AG04450 (cell line): ENCODE data around the gene LMNTD2. TPM values are rescaled to one million over a fixed set of nuclear protein-coding genes. Genes with fewer than 3 reads are reported as not detected.

Experiments used
- CTCF ChIA-PET: fragments of 300-600, 350-600 bp; formaldehyde crosslinking; extraction: SDS; loops from one replicate; lab custom pipeline; 2022; ENCODE audit warnings: antibody characterized with exemption, inconsistent platforms; lab: Charles Lee
- POLR2A ChIA-PET: fragments of 350-600 bp; formaldehyde crosslinking; extraction: SDS; loops from one replicate; lab custom pipeline; 2021; ENCODE audit warnings: antibody characterized with exemption, inconsistent platforms; lab: Yijun Ruan, JAX
- DNase-seq: peaks from one replicate; pipeline ENCODE4 v3.0.0-alpha.2; 2011; ENCODE audit warnings: low read depth, low spot score
- H3K27ac ChIP-seq: one replicate; pipeline ENCODE4 v1.5.1; 2012; ENCODE audit warnings: low read depth, low read length, control low read depth
- H3K27me3 ChIP-seq: one replicate; pipeline ENCODE4 v1.6.0; 2012; ENCODE audit warnings: low read length; ENCODE audit not compliant: control insufficient read depth, insufficient read depth
- H3K4me3 ChIP-seq: 2 replicates; pipeline ENCODE4 v1.5.1; 2011; ENCODE audit warnings: mild to moderate bottlenecking, low read depth, low read length, control low read depth
- H3K9me3 ChIP-seq: 2 replicates; pipeline ENCODE4 v1.5.1; 2012; ENCODE audit warnings: low read length; ENCODE audit not compliant: control insufficient read depth, insufficient read depth
- CTCF ChIP-seq: IDR thresholded peaks from 2 replicates; pipeline ENCODE4 v1.5.1; 2011; ENCODE audit warnings: low read depth, low read length, control low read depth, inconsistent platforms
- polyA plus RNA-seq: library from polyadenylated mRNA; depleted of rRNA; stranded (reverse); fragments of >200 nt; gene quantifications from 2 replicates; pipeline ENCODE4 v1.2.3, GENCODE V29; 2011

The LMNTD2 gene
- polyA plus RNA-seq, 1 experiment = 0.32 TPM

GRCh38 chr11:581342-581741, 20.8 kb upstream of the LMNTD2 start:
- TF ChIP-seq CTCF = no peak
- Histone ChIP-seq H3K9me3 (no peaks in the 10 kb centered on the region; the same call in 1 of the 2 replicates), H3K4me3 (no peak overlapping the region), H3K27me3 (no peaks in the 10 kb centered on the region), H3K27ac (no peak overlapping the region)
- no peak for DNase-seq
- ChIA-PET CTCF (no interaction called here), POLR2A (no interaction called here)

- ChIA-PET POLR2A (no interaction called here), CTCF (no interaction called here)
- H3K27ac ChIP-seq = no peak overlapping the region
Measured at GRCh38 chr11:579830-580601, 19.5 kb upstream of the LMNTD2 start.

GRCh38 chr11:578276-579035, 17.9 kb upstream of the LMNTD2 start:
- TF ChIP-seq CTCF = no peak
- CTCF ChIA-PET = no interaction called here
- Histone ChIP-seq H3K27ac (no peak overlapping the region), H3K27me3 (peaks cover 8% of the 10 kb centered on the region), H3K4me3 (peak overlapping the region; percentile 91), H3K9me3 (no peaks in the 10 kb centered on the region; the same call in 1 of the 2 replicates)
- POLR2A ChIA-PET = interaction anchor here (1.6 kb wide), 1 partner anchor 10 kb away, joined by 3 read pairs; no protein-coding TSS in a partner anchor
- DNase-seq = no peak

More at GRCh38 chr11:579830-580601, 19.5 kb upstream of the LMNTD2 start:
- Histone ChIP-seq H3K9me3 (no peaks in the 10 kb centered on the region; the same call in 1 of the 2 replicates), H3K4me3 (no peak overlapping the region), H3K27me3 (peaks cover 3% of the 10 kb centered on the region)
- DNase-seq = no peak
- no peak for TF ChIP-seq CTCF

GRCh38 chr11:577611-577894, 17.0 kb upstream of the LMNTD2 start:
- H3K4me3 ChIP-seq = peak overlapping the region; percentile 91
- no peak for TF ChIP-seq CTCF
- no peak for DNase-seq
- H3K27ac ChIP-seq = no peak overlapping the region
- CTCF ChIA-PET = no interaction called here
- peaks cover 8% of the 10 kb centered on the region for H3K27me3 ChIP-seq
- H3K9me3 ChIP-seq = no peaks in the 10 kb centered on the region; the same call in 1 of the 2 replicates
- POLR2A ChIA-PET = interaction anchor here (1.1 to 1.6 kb wide), 2 partner anchors 9 to 10 kb away, joined by 3 read pairs; no protein-coding TSS in a partner anchor
